ENCODE results near the gene TMEM256. TPM values are rescaled to one million over a fixed set of nuclear protein-coding genes. Genes with fewer than 3 reads are reported as not detected.
A peak's percentile ranks its signal among the peaks of the same experiment; 100 is the strongest.

Gene TMEM256
- total RNA-seq, 1 experiment from 2014 or later, result 151 TPM

DNA sequence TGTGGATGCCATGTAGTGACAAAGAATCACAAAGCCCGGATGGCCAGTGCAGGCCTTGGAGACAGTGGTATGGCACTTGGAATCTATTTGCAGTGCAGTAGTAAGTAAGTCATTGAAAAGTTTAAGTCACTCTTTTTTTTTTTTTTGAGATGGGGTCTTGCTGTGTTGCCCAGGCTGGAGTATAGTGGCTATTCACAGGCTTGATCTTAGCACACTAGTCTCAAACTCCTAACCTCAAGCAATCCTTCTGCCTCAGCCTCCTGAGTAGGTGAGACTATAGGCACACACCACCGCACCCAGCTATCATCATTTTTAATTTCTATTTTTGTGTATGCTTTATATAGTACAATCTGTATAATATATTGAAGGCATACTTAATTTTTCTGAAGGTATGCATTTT, 5.3 kb downstream of the TMEM256 start:
- H2BK15ac ChIP-seq (ENCODE audit: low read depth, low read length), result no peak overlapping the region
- no peak overlapping the region for H3T11ph ChIP-seq (ENCODE audit: low read length)
- no peak overlapping the region for H2BK120ac ChIP-seq (ENCODE audit: low read depth, low read length, poor library complexity, severe bottlenecking)
- Mint-ChIP-seq H3K36me3 (ENCODE audit: insufficient read depth in 1 of 3, low read depth in 3 of 3) (peaks cover 3 to 11% (median 4%) of the 10 kb centered on the region in 3 experiments; a peak in 5 of 7 replicates), H3K9me3 (no peaks in the 10 kb centered on the region), H3K27ac (no peak overlapping the region), H3K27me3 (ENCODE audit: low read depth) (peaks cover 2% of the 10 kb centered on the region), H3K4me1 (peaks cover 13 to 17% of the 10 kb centered on the region in 2 experiments), H3K4me3 (peak overlapping the region in 1 of 2 experiments; percentile 23; a peak in 1 of 5 replicates)
- no peak overlapping the region for H4K8ac ChIP-seq (replicated peaks; ENCODE audit: insufficient read length, low read depth, low read length)
- H3K56ac ChIP-seq (ENCODE audit: insufficient read length, low read depth, low read length), result no peak overlapping the region
- no peak overlapping the region for H3K14ac ChIP-seq (ENCODE audit: insufficient read depth, low read length)
- H3K23me2 ChIP-seq (ENCODE audit: insufficient read length, low read depth, low read length, poor library complexity, severe bottlenecking), result peaks cover 11% of the 10 kb centered on the region
- H4K20me1 ChIP-seq (ENCODE audit: control insufficient read depth, insufficient read depth, insufficient read length), result no peaks in the 10 kb centered on the region
- no peak overlapping the region for H3K4ac ChIP-seq (ENCODE audit: low read depth, low read length)
- no peaks in the 10 kb centered on the region for H3K27me3 ChIP-seq (ENCODE audit: insufficient read depth, low read length)
- no CpG with 5 or more reads among the region's 2 CpGs for WGBS (ENCODE audit: extremely low coverage, insufficient read length, low lambda C conversion rate)
- peaks cover 2% of the 10 kb centered on the region; the same call in 1 of the 2 replicates for H3K4me1 ChIP-seq (ENCODE audit: insufficient read depth, low read length)
- no peak for DNase-seq
- H2AK5ac ChIP-seq (ENCODE audit: insufficient read length, low read length), result no peak overlapping the region
- H2BK5ac ChIP-seq (ENCODE audit: insufficient read length, low read length), result no peak overlapping the region
- no peak overlapping the region for H2BK12ac ChIP-seq (ENCODE audit: insufficient read length, low read depth, low read length)
- TF ChIP-seq, protein P1, sequence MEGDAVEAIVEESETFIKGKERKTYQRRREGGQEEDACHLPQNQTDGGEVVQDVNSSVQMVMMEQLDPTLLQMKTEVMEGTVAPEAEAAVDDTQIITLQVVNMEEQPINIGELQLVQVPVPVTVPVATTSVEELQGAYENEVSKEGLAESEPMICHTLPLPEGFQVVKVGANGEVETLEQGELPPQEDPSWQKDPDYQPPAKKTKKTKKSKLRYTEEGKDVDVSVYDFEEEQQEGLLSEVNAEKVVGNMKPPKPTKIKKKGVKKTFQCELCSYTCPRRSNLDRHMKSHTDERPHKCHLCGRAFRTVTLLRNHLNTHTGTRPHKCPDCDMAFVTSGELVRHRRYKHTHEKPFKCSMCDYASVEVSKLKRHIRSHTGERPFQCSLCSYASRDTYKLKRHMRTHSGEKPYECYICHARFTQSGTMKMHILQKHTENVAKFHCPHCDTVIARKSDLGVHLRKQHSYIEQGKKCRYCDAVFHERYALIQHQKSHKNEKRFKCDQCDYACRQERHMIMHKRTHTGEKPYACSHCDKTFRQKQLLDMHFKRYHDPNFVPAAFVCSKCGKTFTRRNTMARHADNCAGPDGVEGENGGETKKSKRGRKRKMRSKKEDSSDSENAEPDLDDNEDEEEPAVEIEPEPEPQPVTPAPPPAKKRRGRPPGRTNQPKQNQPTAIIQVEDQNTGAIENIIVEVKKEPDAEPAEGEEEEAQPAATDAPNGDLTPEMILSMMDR (conservative IDR thresholded peaks at IDR 0.05), result no peak
- no peak overlapping the region for H3K23ac ChIP-seq (ENCODE audit: insufficient read length, low read depth, low read length)
- H2AFZ ChIP-seq (ENCODE audit: low read length), result no peak overlapping the region
- H3K9me3 ChIP-seq (ENCODE audit: control insufficient read depth, low read depth, low read length), result no peaks in the 10 kb centered on the region
- H4K91ac ChIP-seq (ENCODE audit: insufficient read length, low read depth, low read length), result no peak overlapping the region
- no peak overlapping the region for H3K9ac ChIP-seq (ENCODE audit: extremely low read depth, insufficient read length, low read length)
- H4K5ac ChIP-seq (ENCODE audit: insufficient read length, low read depth, low read length), result no peak overlapping the region
- H3K27ac ChIP-seq (ENCODE audit: insufficient read length, low read depth, low read length), result no peak overlapping the region
- H3K18ac ChIP-seq (ENCODE audit: insufficient read length, low read depth, low read length), result no peak overlapping the region
- H3K79me1 ChIP-seq (ENCODE audit: insufficient read depth, low read depth, low read length, poor library complexity, severe bottlenecking), result no peaks in the 10 kb centered on the region
- H2BK20ac ChIP-seq (ENCODE audit: low read depth, low read length, poor library complexity, severe bottlenecking), result no peak overlapping the region
- H3K79me2 ChIP-seq (ENCODE audit: insufficient read depth, low read length), result no peaks in the 10 kb centered on the region
- H3K4me2 ChIP-seq (ENCODE audit: insufficient read depth, insufficient read length, low read length), result no peak overlapping the region

All from H9 (cell line).